ENCODE data around the gene MIDN. TPM values are rescaled to one million over a fixed set of nuclear protein-coding genes. Genes with fewer than 3 reads are reported as not detected.

The MIDN gene
- total and polyA plus RNA-seq, 3 donors from 2014 or later: 30.3 to 42.4 (median 38.2) TPM

- H3K4me1 ChIP-seq: peaks cover 71% of the 10 kb centered on the region
- no peak overlapping the region for H3K4me3 ChIP-seq
- intact Hi-C loops (cut with DNase I; ENCODE audit: low total_unique reads): no loop called here
Observed at GRCh38 chr19:1272423-1273262, 24.3 kb downstream of the MIDN start.

DNA sequence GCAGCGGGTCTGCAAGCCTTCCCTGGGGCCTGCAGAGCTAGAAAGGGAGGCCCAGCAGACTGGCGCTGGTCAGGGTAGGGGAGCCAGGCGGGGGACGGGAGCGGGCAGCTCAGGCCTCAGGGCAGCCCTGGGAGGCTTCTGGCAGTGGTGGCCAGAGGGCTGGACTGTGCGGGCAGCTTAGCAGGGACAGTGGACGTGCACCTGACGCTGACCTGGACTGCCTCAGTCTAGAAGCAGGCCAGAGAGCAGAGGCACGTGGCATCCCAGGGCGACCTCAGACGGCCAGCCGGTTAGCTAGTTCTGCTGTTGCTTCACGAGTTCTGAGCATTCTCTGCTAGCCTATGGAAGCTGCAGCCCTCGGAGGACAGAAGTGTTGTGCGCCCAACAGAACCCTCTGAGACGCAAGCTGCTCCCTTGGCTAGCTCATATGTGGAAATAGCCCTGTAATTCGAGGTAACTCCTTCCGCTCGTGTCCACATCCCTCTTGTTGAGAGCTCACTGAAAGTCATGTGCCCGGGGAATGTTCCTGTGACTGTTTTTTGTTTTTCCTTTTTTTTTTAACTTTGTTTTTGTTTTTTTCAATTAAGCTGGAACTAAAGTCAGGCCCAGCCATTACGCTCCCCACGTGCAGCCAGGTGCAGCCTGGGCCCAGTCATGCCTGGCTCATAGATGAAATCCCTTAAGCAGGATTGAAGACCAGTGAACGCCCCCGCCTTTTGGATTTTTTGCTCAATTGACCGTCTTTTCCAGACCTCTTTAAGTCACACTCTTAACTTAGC lies 25.1 kb downstream of the MIDN start:
- H3K27ac ChIP-seq: no peak overlapping the region
- intact Hi-C loops (cut with DNase I; ENCODE audit: low total_unique reads): no loop called here
- no peaks in the 10 kb centered on the region for H3K27me3 ChIP-seq
- peaks cover 63% of the 10 kb centered on the region for H3K4me1 ChIP-seq
- DNase-seq: no peak
- H3K4me3 ChIP-seq: no peak overlapping the region
- no peaks in the 10 kb centered on the region for H3K36me3 ChIP-seq (ENCODE audit: low read depth, missing control alignments)
- TF ChIP-seq POLR2A (IDR thresholded peaks at IDR 0.05) (no peak), CTCF (IDR thresholded peaks at IDR 0.05) (no peak)
- 72% methylated on average over 25 of the region's 25 CpGs for WGBS, 2 donors
- H3K9me3 ChIP-seq: no peaks in the 10 kb centered on the region

More at GRCh38 chr19:1272423-1273262, 24.3 kb downstream of the MIDN start:
- H3K27me3 ChIP-seq: no peaks in the 10 kb centered on the region
- 78 to 82% methylated on average over 33 of the region's 33 CpGs for WGBS, 2 donors
- TF ChIP-seq POLR2A (IDR thresholded peaks at IDR 0.05) (no peak), CTCF (IDR thresholded peaks at IDR 0.05) (no peak)
- DNase-seq: no peak
- H3K27ac ChIP-seq: peak overlapping the region in 1 of 2 donors; percentile 14
- no peaks in the 10 kb centered on the region for H3K36me3 ChIP-seq (ENCODE audit: low read depth, missing control alignments)
- no peaks in the 10 kb centered on the region for H3K9me3 ChIP-seq

DNA sequence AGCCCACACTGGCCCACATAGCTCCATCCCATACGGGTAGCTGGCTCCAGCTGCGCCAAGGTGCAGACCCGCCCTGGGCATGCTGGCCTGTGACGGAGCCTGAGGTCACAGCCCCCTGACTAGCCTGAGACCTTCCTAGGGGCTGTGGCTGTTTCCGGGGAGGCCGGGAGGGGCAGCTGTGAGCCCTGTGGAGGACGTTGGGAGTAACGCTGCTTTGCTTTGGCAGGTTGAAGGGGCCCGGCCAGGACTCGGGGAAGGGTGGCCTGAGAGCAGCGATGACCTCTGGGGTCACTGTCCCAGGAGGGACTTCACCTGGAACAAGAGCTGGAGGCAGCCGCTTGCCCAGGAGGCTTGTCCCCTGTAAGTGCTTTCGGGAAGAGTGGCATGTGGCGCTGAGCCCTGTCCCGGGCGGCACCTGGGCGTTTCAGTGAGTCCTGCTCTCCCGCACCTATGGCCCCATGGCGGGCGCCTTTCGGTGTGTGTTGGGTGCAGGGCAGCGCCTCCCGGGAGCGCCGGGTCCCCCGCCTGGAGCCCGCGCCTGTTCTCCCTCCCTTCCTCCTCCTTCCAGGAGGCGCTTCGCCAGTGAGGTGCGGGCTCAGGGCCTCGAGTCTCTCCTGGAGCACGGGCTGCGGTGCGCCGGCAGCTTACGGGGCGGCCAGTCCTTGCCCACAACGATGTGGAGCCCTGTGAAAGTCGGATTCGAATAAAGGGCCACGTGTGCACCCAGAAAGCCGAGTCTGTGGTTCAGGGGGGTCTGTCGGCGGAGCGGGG lies 25.9 kb downstream of the MIDN start:
- no peaks in the 10 kb centered on the region for H3K27me3 ChIP-seq
- H3K4me1 ChIP-seq: peaks cover 58% of the 10 kb centered on the region
- H3K9me3 ChIP-seq: no peaks in the 10 kb centered on the region
- TF ChIP-seq CTCF (IDR thresholded peaks at IDR 0.05): no peak
- no peak for TF ChIP-seq POLR2A (IDR thresholded peaks at IDR 0.05)
- WGBS, 2 donors: 54 to 57% methylated on average over 16 to 45 of the region's 46 CpGs
- no peak for DNase-seq
- intact Hi-C loops (cut with DNase I; ENCODE audit: low total_unique reads): no loop called here
- peak overlapping the region; percentile 93 to 99 for H3K27ac ChIP-seq
- H3K4me3 ChIP-seq: peak overlapping the region; percentile 68 to 71
- H3K36me3 ChIP-seq (ENCODE audit: low read depth, missing control alignments): no peaks in the 10 kb centered on the region

DNA sequence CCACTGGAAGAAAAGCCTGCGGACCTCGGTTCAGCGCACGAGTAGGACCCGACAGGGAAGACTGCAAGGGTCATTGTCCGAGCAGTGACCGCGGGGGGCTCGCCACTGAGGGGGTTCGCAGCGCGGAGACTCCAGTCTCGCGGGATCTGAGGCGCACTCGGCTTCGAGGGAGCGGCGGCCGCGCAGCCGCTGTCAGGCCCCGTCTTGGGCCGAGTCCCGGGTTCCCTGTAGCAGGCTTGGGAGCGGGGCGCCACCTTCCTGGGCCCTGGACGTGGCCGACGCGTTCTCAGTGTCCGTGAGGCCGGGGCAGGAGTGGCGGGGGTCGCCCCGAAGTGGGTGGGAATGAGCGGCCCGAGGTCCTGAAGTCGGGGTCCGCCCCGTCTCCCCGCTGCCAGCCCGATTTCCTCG lies 26.5 kb downstream of the MIDN start:
- H3K27ac ChIP-seq: peak overlapping the region; percentile 93 to 99
- no peaks in the 10 kb centered on the region for H3K36me3 ChIP-seq (ENCODE audit: low read depth, missing control alignments)
- H3K4me1 ChIP-seq: peaks cover 58% of the 10 kb centered on the region
- intact Hi-C loops (cut with DNase I; ENCODE audit: low total_unique reads): no loop called here
- no peak for TF ChIP-seq POLR2A (IDR thresholded peaks at IDR 0.05)
- no peak for TF ChIP-seq CTCF (IDR thresholded peaks at IDR 0.05)
- H3K27me3 ChIP-seq: no peaks in the 10 kb centered on the region
- 39 to 48% methylated on average over 5 to 10 of the region's 44 CpGs for WGBS, 2 donors
- H3K9me3 ChIP-seq: no peaks in the 10 kb centered on the region
- peak overlapping the region; percentile 68 to 71 for H3K4me3 ChIP-seq
- no peak for DNase-seq
